Activated naive CD4-positive, alpha-beta T cell treated with anti-CD3 and anti-CD28 coated beads, Interleukin-2, amount 10 ng/mL, durations not matched to agents 7 days and 5 days (primary cell): Measurements from ENCODE around the gene OXGR1.
A peak's percentile ranks its signal among the peaks of the same experiment; 100 is the strongest.
"Not testable (repeated sequence)": the region's sequence is repeated elsewhere in the genome, so short reads cannot be mapped to it uniquely, and the experiment has no call there.

Experiments
- CTCF ChIA-PET: fragments of 350-600 bp; sonication (Branson Sonifier 250); formaldehyde crosslinking; loops from one replicate; lab custom pipeline; 2021; ENCODE audit warnings: antibody characterized with exemption; lab: Charles Lee
- DNase-seq: peaks from one replicate; pipeline ENCODE4 v3.0.0-alpha.2; 2020
- H3K27ac Mint-ChIP-seq: one replicate; pipeline ENCODE4 v1.8.0; 2021; ENCODE audit warnings: mild to moderate bottlenecking, moderate library complexity, mixed read lengths
- H3K27me3 Mint-ChIP-seq: one replicate; pipeline ENCODE4 v1.8.0; 2021; ENCODE audit warnings: mild to moderate bottlenecking, mixed read lengths
- H3K36me3 Mint-ChIP-seq: one replicate; pipeline ENCODE4 v1.8.0; 2021; ENCODE audit warnings: mixed read lengths
- H3K4me1 Mint-ChIP-seq: one replicate; pipeline ENCODE4 v1.8.0; 2021; ENCODE audit warnings: mixed read lengths
- H3K4me3 Mint-ChIP-seq: one replicate; pipeline ENCODE4 v1.8.0; 2021; ENCODE audit warnings: mild to moderate bottlenecking, moderate library complexity, mixed read lengths
- H3K9me3 Mint-ChIP-seq: one replicate; pipeline ENCODE4 v1.8.0; 2021; ENCODE audit warnings: mixed read lengths

Gene OXGR1

DNA sequence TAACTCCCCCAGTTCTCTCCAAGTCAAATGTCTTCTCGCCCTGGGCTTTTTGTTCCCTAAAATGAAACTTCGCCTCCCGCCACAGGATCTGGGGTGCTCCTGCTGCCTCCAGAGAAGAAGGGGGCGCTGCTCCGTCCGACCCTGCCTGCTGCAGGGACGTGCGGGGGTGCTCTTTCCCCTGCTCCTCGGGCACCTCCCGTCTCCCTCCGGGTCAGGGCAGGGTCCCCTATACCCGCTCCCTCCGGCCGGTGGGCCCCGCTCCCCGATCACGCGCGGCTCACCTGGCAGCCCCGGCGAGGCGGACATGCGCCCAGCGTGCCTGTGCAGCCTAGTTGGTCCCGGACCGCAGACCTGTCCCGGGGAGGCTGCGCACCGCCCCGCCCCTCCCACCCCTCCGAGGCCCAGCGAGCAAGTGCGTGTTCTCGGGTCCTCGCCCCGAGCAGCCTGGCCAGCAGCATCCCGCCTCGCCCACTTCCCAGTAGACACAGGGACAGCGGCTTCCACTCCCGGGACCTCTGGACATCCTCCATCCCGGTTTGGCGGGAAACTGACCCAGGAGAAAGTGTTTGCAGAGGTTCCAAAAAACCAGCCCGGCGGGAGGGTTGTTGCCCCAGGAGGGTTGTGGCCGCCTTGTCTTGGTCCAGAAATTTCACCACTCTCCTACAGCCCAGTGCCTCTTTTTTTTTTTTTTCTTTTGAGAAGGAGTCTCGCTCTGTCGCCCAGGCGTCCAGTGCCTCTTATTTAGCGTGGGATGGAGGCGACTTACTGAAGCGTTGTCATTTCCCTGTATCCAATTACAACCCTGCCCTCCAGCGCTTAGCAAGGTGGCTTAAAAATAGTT lies at the start of gene OXGR1:
OXGR1 (minus strand) TSS at position 460 of the 841 bp plus-strand sequence. CDS start 6,717 bp downstream, outside the sequence.
- no peaks in the 10 kb centered on the region for H3K4me1 Mint-ChIP-seq
- peaks cover 2% of the 10 kb centered on the region for H3K9me3 Mint-ChIP-seq
- H3K27ac Mint-ChIP-seq = no peak within 1 kb of the TSS
- CTCF ChIA-PET = no interaction called here
- DNase-seq = no peak
- no peaks in the 10 kb centered on the region for H3K36me3 Mint-ChIP-seq
- H3K4me3 Mint-ChIP-seq = no peak within 1 kb of the TSS
- peaks cover 27% of the 10 kb centered on the region for H3K27me3 Mint-ChIP-seq

DNA sequence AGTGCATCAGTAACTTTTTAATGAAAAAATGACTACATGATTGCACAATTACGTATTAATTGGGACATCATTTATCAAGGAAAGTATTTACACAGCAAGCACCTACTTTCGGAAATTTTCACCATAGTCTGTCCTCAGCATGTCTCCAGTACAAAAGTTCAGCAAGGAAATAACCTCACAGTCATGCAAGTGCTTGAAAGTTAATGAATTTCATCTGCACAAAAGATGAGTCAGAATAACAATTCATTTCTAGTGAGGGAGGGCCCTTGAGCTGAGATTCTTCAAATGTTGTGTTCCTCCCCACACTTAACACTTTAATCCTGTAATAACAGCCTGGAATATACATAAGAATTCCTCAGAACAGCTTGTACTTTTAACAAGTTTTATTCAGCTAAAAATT lies 49.0 kb upstream of the OXGR1 start:
- Mint-ChIP-seq H3K9me3 (no peaks in the 10 kb centered on the region), H3K27me3 (no peaks in the 10 kb centered on the region), H3K4me3 (no peak overlapping the region), H3K36me3 (no peaks in the 10 kb centered on the region), H3K4me1 (no peaks in the 10 kb centered on the region), H3K27ac (no peak overlapping the region)
- DNase-seq = no peak
- CTCF ChIA-PET = no interaction called here

DNA sequence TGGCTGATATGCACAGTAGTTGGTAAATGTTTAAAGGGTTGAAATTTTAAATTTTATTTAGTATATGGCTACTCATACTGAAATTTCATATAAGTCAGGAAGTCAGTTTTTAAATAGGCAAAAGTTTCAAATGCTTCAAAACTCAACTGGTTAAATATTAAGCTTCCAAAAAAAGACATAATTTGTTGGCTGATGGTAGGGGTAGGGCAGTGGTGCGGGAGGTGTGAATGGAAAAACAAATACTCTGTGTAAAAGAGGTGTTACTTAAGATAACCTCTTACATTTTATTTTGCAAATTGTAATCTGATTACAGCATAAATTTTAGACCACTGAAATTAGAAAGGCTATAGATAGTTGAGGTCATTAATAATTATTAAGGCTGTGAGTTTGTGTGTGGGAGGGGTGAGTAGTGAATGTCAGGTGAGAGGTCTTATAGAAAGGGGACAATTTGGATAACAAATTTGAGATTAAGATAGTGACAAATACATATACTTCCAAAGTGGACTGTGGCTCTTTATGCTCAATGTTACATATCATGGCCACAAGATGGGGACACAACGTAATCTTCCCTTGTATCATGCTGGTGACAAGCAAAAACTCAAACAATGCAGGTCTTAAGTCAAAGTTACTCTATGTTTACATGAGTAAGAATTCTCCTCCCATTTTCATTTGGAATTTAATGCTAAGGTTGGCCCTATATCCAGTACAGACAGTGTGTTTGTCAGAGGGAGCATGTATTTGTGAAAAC lies 36.6 kb upstream of the OXGR1 start:
- Mint-ChIP-seq H3K4me1 (no peaks in the 10 kb centered on the region), H3K9me3 (no peaks in the 10 kb centered on the region), H3K36me3 (no peaks in the 10 kb centered on the region), H3K27ac (no peak overlapping the region), H3K4me3 (no peak overlapping the region), H3K27me3 (no peaks in the 10 kb centered on the region)
- DNase-seq = no peak
- CTCF ChIA-PET = no interaction called here

DNA sequence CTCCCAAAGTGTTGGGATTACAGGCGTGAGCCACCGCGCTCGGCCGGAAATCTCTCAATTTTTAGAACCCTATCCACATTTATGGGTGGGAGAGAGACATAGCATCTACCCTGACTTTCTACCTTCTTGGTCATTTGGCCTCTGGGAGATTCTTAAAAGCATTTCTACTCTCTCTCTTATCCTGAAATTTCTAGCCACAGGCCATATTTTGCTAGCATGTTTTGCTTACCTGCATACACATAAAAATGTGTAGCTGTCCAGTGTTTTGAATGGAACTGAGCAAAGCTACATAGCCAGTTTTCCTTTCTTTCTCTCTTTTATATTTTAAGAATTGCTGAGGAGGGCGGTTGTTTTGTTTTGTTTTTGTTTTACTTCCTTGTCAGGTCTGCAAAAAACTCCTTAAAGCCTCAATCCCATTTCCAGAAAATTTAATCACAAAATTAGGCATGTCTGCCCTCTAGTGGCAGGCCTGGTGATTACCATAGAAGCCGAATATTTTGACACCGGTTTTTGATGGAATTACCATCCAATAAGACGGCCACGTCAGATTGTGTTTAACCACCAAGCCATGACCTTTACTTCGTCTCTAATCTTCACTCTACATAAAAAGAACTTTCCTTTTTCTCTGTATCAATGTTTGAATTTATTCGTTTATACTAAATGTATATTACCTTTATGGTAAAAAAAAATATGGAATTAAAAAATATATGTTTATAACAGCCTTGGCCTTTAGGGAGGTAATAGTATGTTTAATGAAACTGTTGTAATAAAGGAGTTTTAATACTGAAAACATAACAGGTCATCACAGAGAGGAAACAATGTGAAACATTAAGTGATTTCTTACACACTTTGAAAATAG lies 34.4 kb upstream of the OXGR1 start:
- no peak overlapping the region for H3K4me3 Mint-ChIP-seq
- no peaks in the 10 kb centered on the region for H3K36me3 Mint-ChIP-seq
- no peak overlapping the region for H3K27ac Mint-ChIP-seq
- no peaks in the 10 kb centered on the region for H3K27me3 Mint-ChIP-seq
- H3K9me3 Mint-ChIP-seq = no peaks in the 10 kb centered on the region
- no peaks in the 10 kb centered on the region for H3K4me1 Mint-ChIP-seq
- peak; percentile 43 for DNase-seq
- CTCF ChIA-PET = interaction anchor here (0.6 to 1.0 kb wide), 4 partner anchors 11 to 25 kb away, joined by 3 to 5 read pairs (median 4); no protein-coding TSS in a partner anchor

DNA sequence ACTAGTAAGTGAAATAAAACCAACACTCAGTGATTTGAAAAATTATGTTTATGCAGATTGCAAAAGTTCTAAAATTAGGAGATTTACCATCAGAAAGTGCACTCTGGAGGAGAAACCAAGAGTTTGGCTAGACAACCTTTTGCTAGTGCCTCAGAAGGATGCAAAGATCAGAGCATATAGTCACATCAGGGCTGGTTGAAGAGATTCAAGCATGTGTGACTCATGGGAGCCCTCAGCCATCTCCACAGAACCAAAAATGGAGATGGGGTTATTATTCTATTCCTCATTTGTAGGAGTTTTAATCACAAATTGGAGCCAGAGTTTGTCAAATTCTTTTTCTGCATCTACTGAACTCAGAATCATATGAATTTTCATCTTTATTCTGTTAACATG lies 32.9 kb upstream of the OXGR1 start:
- Mint-ChIP-seq H3K4me3 (no peak overlapping the region), H3K36me3 (no peaks in the 10 kb centered on the region), H3K4me1 (no peaks in the 10 kb centered on the region), H3K9me3 (no peaks in the 10 kb centered on the region), H3K27ac (no peak overlapping the region), H3K27me3 (no peaks in the 10 kb centered on the region)
- CTCF ChIA-PET = interaction anchor here (0.7 kb wide), 1 partner anchor 10 kb away, joined by 4 read pairs; no protein-coding TSS in a partner anchor
- DNase-seq = no peak

DNA sequence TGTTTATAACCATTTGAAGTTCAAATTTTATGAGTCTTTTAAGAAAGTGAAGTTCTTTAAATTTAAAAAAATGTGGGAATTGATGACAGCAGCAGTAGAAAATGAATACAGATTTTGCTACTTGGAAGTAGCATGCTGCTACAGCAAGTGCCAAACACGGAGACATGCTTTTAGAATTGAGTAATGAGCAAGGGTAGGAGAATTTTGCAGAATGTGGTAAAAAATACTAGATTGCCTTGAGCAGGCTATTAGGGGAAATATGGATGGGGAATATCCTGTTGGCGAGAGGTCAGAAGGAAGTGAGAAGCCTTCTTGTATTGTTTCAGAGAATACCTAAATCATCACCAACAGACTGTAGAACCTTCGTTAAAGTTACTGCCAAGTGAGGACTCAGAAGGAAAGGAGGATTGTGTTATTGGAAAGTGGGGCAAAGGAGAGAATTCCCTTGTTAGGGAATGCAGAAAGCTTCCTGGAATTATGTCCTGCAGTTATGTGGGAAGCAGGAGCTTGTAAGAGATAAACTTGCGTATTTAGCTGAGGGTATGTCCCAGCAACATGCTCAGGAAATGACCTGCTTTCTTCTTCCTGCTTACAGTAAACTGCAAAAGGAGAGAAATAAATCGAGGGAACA lies 32.4 kb upstream of the OXGR1 start:
- Mint-ChIP-seq H3K27ac (no peak overlapping the region), H3K4me1 (no peaks in the 10 kb centered on the region), H3K36me3 (no peaks in the 10 kb centered on the region), H3K4me3 (no peak overlapping the region), H3K27me3 (no peaks in the 10 kb centered on the region), H3K9me3 (no peaks in the 10 kb centered on the region)
- CTCF ChIA-PET = interaction anchor here (0.7 kb wide), 1 partner anchor 9 kb away, joined by 4 read pairs; no protein-coding TSS in a partner anchor
- DNase-seq = no peak

DNA sequence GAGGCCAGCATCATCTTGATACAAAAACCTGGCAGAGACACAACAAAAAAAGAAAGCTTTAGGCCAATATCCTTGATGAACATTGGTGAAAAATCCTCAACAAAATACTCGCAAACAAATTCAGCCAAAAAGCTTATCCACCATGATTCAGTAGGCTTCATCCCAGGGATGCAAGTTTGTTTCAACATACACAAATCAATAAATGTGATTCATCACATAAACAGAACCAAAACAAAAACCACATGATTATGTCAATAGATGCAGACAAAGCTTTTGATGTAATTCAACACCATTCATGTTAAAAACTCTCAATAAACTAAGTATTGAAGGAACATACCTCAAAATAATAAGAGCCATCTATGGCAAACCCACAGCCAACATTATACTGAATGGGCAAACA lies 29.5 kb upstream of the OXGR1 start:
- DNase-seq, H3K27me3 Mint-ChIP-seq, H3K36me3 Mint-ChIP-seq, H3K9me3 Mint-ChIP-seq, H3K4me3 Mint-ChIP-seq, H3K27ac Mint-ChIP-seq, H3K4me1 Mint-ChIP-seq: not testable (repeated sequence)
- CTCF ChIA-PET = interaction anchor here (0.8 kb wide), 1 partner anchor 9 kb away, joined by 3 read pairs; no protein-coding TSS in a partner anchor

DNA sequence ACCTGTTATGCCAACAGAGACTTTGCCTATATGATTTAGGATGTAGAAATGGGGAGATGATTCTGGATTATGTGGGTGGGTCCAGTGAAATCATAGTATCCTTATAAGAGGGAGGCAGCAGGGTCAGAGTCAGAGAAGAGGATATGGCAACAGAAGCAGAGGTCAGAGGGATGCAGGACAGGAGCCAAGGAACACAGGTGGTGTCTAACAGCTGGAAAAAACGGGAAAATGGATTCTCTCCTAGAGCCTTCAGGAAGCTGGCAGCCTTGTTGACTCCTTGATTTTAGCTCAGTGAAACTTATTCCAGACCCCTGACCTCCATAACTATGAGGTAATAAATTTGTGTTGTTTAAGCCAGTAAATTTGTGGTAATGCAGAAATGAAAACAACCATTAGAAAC lies 28.8 kb upstream of the OXGR1 start:
- Mint-ChIP-seq H3K27ac (no peak overlapping the region), H3K9me3 (no peaks in the 10 kb centered on the region), H3K4me1 (no peaks in the 10 kb centered on the region), H3K4me3 (no peak overlapping the region), H3K36me3 (no peaks in the 10 kb centered on the region), H3K27me3 (peaks cover 8% of the 10 kb centered on the region)
- no peak for DNase-seq
- CTCF ChIA-PET = no interaction called here

DNA sequence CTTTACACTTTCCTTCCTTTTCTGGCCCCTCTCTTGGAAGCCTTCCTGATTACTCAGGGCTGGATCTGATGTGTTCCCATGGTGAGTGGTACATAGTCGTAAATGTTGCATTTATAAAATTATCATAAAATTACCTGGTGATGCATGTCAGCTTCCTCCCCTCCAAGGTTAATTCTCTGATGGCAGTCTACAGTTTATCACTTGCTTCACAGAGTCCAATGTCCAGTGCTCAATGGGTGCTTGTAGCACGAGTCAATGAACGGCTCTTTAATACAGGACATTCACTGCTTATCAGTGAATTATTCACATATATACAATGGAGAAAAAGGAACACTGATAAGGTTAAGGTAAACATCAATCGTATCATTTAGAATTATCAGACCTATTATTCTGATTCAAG lies 27.0 kb upstream of the OXGR1 start:
- CTCF ChIA-PET = no interaction called here
- Mint-ChIP-seq H3K4me1 (no peaks in the 10 kb centered on the region), H3K27me3 (peaks cover 15% of the 10 kb centered on the region), H3K27ac (no peak overlapping the region), H3K36me3 (no peaks in the 10 kb centered on the region), H3K9me3 (no peaks in the 10 kb centered on the region), H3K4me3 (no peak overlapping the region)
- no peak for DNase-seq

DNA sequence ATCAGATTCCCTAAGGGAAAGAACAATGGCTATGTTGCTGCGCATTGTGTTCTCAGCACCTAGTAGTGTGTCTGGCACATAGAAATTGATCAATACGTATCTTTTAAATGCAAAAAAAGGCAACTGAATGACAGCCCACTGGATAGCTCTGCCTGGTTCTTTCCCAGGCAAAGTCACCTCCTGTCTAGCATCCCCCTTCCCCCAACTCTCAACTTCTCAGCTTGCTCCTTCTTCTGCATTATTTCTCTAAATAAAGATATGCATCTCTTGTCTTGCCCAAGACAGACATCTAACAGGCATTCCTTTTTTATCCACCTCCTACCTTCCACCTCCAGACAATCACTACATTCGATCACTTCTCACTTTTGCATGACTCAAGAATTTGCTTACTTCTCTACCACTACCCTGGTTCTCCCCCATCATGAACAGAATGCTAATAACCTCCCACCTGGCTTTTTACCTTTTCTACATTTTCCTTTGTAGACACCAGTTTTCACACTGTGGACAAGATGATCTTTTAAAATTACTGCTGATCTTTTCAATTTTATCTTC lies 26.5 kb upstream of the OXGR1 start:
- DNase-seq = no peak
- H3K36me3 Mint-ChIP-seq = no peaks in the 10 kb centered on the region
- peaks cover 15% of the 10 kb centered on the region for H3K27me3 Mint-ChIP-seq
- peaks cover 2% of the 10 kb centered on the region for H3K4me1 Mint-ChIP-seq
- CTCF ChIA-PET = no interaction called here
- no peak overlapping the region for H3K4me3 Mint-ChIP-seq
- no peaks in the 10 kb centered on the region for H3K9me3 Mint-ChIP-seq
- no peak overlapping the region for H3K27ac Mint-ChIP-seq

DNA sequence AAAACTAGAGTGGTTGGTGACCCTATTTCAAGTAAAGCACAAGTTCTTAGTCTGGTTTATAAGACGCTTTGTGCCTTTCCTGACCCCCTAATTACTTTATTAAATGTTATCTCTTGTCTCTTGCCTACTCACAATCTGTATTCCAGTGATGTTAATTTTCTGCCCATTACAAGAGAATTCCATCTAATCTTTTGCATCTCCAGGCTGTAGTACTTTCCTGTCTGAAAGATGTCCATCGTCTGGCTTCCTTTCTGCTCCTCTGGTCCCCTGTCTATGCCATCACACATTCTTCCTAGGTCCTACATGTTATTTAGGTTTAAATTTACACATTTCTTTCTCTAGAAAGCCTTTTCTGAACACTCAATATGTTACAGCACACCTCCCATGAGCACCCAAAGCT lies 25.9 kb upstream of the OXGR1 start:
- Mint-ChIP-seq H3K27me3 (peaks cover 20% of the 10 kb centered on the region), H3K4me3 (no peak overlapping the region), H3K9me3 (no peaks in the 10 kb centered on the region), H3K27ac (no peak overlapping the region), H3K36me3 (no peaks in the 10 kb centered on the region), H3K4me1 (peaks cover 5% of the 10 kb centered on the region)
- DNase-seq = no peak
- CTCF ChIA-PET = no interaction called here

DNA sequence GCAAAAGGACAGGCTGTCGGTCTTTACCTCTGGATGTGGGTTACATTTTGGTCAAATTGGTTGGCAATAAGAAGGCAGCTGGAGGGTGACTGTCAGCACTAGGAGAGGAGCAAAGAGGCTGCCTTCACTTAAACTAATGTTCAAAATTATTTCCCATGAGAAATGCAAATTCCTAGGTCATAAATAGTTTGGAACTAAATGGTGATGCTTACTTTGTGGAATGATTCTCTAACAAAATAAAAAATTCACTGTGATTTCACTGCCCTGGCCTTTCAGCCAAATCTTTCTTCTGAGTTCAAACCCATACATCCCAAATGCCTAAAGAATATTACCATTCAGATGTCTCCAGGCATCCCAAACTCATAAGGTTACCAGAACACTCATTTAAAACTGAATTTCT lies 25.0 kb upstream of the OXGR1 start:
- DNase-seq = no peak
- Mint-ChIP-seq H3K4me3 (no peak overlapping the region), H3K4me1 (peaks cover 5% of the 10 kb centered on the region), H3K27ac (no peak overlapping the region), H3K36me3 (no peaks in the 10 kb centered on the region), H3K27me3 (peaks cover 24% of the 10 kb centered on the region), H3K9me3 (no peaks in the 10 kb centered on the region)
- CTCF ChIA-PET = interaction anchor here (1.7 kb wide), 1 partner anchor 14 kb away, joined by 4 read pairs; no protein-coding TSS in a partner anchor

DNA sequence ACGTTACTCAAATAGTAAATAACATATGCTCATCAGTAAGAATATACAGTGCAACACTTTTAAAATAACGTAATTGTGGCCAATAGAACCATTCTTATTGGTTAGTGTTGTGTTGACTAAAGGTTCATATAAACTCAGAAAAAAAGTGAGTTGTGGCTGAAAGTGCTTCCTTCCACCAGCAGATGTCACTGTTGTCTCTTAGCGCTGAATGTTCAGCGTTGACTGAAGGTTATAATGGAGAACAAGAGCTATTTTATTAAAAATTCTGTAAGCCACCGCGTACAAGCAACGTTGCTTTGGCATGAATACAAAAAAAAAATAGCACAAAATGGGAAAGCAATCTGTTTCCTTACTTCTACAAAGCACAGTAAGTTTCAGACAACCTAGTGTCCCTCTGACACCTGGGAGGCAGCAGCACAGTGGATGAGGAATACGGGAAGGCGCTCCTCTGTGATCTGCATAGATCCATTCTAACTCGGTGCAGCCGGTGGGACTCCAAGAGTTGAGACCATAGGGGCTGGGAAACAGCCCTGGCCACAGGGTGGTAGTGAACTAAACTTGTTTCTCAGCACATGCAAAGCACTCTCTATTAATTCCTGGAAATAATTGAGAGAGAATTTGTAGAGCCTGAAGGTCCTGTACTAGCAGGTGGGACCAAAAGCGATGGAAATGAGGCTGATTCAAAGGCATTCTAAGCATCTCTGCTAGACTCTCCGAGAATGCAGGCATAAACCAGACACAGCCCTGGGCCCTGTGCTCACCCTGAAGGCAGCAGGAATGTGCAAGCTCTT lies 23.9 kb upstream of the OXGR1 start:
- H3K4me3 Mint-ChIP-seq = no peak overlapping the region
- H3K27ac Mint-ChIP-seq = no peak overlapping the region
- H3K36me3 Mint-ChIP-seq = no peaks in the 10 kb centered on the region
- H3K4me1 Mint-ChIP-seq = peaks cover 5% of the 10 kb centered on the region
- H3K9me3 Mint-ChIP-seq = no peaks in the 10 kb centered on the region
- H3K27me3 Mint-ChIP-seq = peaks cover 24% of the 10 kb centered on the region
- peak; percentile 51 for DNase-seq
- CTCF ChIA-PET = interaction anchor here (0.6 to 1.7 kb wide), 3 partner anchors 9 to 13 kb away, joined by 3 to 4 read pairs (median 4); no protein-coding TSS in a partner anchor
